Fibroblast of skin of abdomen (primary cell): ENCODE measurements around the gene CLEC2D.
A peak's percentile ranks its signal among the peaks of the same experiment; 100 is the strongest.
"Not testable (repeated sequence)": the region's sequence is repeated elsewhere in the genome, so short reads cannot be mapped to it uniquely, and the experiment has no call there.

ENCODE experiments used
- DNase-seq: peaks from one replicate; pipeline ENCODE4 v3.0.0-alpha.2; 2013

CLEC2D gene

GRCh38 chr12:9730591-9730990 is 61.1 kb downstream of the CLEC2D start:
- DNase-seq: no peak

- no peak for DNase-seq
These were observed 61.9 kb downstream of the CLEC2D start for GRCh38 chr12:9731393-9731792.

GRCh38 chr12:9731797-9732196 is 62.3 kb downstream of the CLEC2D start:
- DNase-seq: no peak

- DNase-seq: no peak
These were observed 63.5 kb downstream of the CLEC2D start, which contains the start of gene CLECL1 for GRCh38 chr12:9732921-9733461. CLECL1 (minus strand) TSS chr12:9733097.

GRCh38 chr12:9735601-9736000 is 66.1 kb downstream of the CLEC2D start:
- DNase-seq: no peak

GRCh38 chr12:9736936-9737705 is 67.6 kb downstream of the CLEC2D start:
- DNase-seq: no peak

- DNase-seq: not testable (repeated sequence)
These were observed 69.4 kb downstream of the CLEC2D start for GRCh38 chr12:9738905-9739304.

- not testable (repeated sequence) for DNase-seq
These were observed 70.0 kb downstream of the CLEC2D start for GRCh38 chr12:9739404-9740105.

- DNase-seq: no peak
These were observed 70.7 kb downstream of the CLEC2D start for GRCh38 chr12:9740106-9740750.

- no peak for DNase-seq
These were observed 72.2 kb downstream of the CLEC2D start for GRCh38 chr12:9741726-9742125.

- DNase-seq: no peak
These were observed 73.1 kb downstream of the CLEC2D start for GRCh38 chr12:9742661-9743060.

- DNase-seq: peak; percentile 21
These were observed 75.7 kb downstream of the CLEC2D start for GRCh38 chr12:9745199-9745598.
